HEK293 (cell line): ENCODE data around the gene SCYL1.

Experiments
- CTCF ChIA-PET: fragments of 350-600 bp; formaldehyde crosslinking; extraction: SDS; loops from one replicate; lab custom pipeline; 2021; ENCODE audit warnings: antibody characterized with exemption; lab: Yijun Ruan, JAX
- POLR2A ChIA-PET: fragments of 300-600 bp; formaldehyde crosslinking; extraction: SDS; loops from one replicate; lab custom pipeline; 2020; ENCODE audit warnings: antibody characterized with exemption, inconsistent platforms; lab: Yijun Ruan, JAX
- H3K27ac ChIP-seq: fragments of 200-500 bp; sonication (Bioruptor generic); 2 replicates; pipeline ENCODE4 v1.5.1; 2014; ENCODE audit warnings: low read depth, low read length, control low read depth, inconsistent platforms; ENCODE audit errors: extremely low read depth
- H3K36me3 ChIP-seq, 2 experiments: fragments of 200-500 bp in 1 of 2; sonication (Bioruptor generic) in 1 of 2; 1 replicate in 1 of 2; 2 replicates in 1 of 2; pipeline ENCODE4 v1.5.1; 2014 to 2017; ENCODE audit warnings: inconsistent platforms in 2 of 2, low read length in 2 of 2; ENCODE audit not compliant: control insufficient read depth in 2 of 2, insufficient read depth in 1 of 2
- H3K4me1 ChIP-seq: fragments of 200-500 bp; sonication (Bioruptor generic); 2 replicates; pipeline ENCODE4 v1.5.1; 2014; ENCODE audit warnings: mild to moderate bottlenecking, low read length, inconsistent platforms; ENCODE audit not compliant: control insufficient read depth, insufficient read depth
- H3K4me3 ChIP-seq: 2 replicates; pipeline ENCODE4 v1.5.1; 2011; ENCODE audit warnings: low read depth, mild to moderate bottlenecking, control low read depth, low read length, moderate library complexity
- H3K9me3 ChIP-seq: fragments of 200-500 bp; sonication (Bioruptor generic); 2 replicates; pipeline ENCODE4 v1.5.1; 2014; ENCODE audit warnings: low read depth, low read length, inconsistent platforms; ENCODE audit not compliant: control insufficient read depth, insufficient read depth
- BCL11A ChIP-seq: fragments of 450-650 bp; formaldehyde crosslinking; IDR thresholded peaks from 2 replicates; pipeline ENCODE4 v1.5.1; 2016; ENCODE audit warnings: low read depth, missing biosample characterization, missing genetic modification characterization
- GLI4 ChIP-seq: fragments of 450-650 bp; formaldehyde crosslinking; IDR thresholded peaks from 2 replicates; pipeline ENCODE4 v1.5.1; 2016; ENCODE audit warnings: missing biosample characterization, missing genetic modification characterization
- HOXC10 ChIP-seq: sonication (generic); formaldehyde crosslinking; IDR thresholded peaks from 2 replicates; pipeline ENCODE4 v1.8.1; 2023; ENCODE audit warnings: mild to moderate bottlenecking, missing genetic modification reagents
- MZF1 ChIP-seq: fragments of 450-650 bp; formaldehyde crosslinking; IDR thresholded peaks from 2 replicates; pipeline ENCODE4 v1.5.1; 2017; ENCODE audit warnings: missing biosample characterization, missing genetic modification characterization, borderline replicate concordance
- REPIN1 ChIP-seq: fragments of 450-650 bp; formaldehyde crosslinking; IDR thresholded peaks from 2 replicates; pipeline ENCODE4 v1.5.1; 2017; ENCODE audit warnings: missing biosample characterization, missing genetic modification characterization, low read depth
- SALL2 ChIP-seq: fragments of 450-650 bp; formaldehyde crosslinking; IDR thresholded peaks from 2 replicates; pipeline ENCODE4 v1.5.0; 2017; ENCODE audit warnings: missing biosample characterization, mild to moderate bottlenecking, missing genetic modification characterization, borderline replicate concordance
- SP7 ChIP-seq: fragments of 450-650 bp; formaldehyde crosslinking; IDR thresholded peaks from 2 replicates; pipeline ENCODE4 v1.5.1; 2016; ENCODE audit warnings: missing biosample characterization, missing genetic modification characterization
- TRIM28 ChIP-seq: IDR thresholded peaks from 2 replicates; pipeline ENCODE4 v1.6.1; 2011; ENCODE audit warnings: low read length, control low read depth, borderline replicate concordance
- TSHZ1 ChIP-seq: fragments of 450-650 bp; formaldehyde crosslinking; IDR thresholded peaks from 2 replicates; pipeline ENCODE4 v1.5.1; 2016; ENCODE audit warnings: missing biosample characterization, missing genetic modification characterization, borderline replicate concordance
- WT1 ChIP-seq: fragments of 450-650 bp; formaldehyde crosslinking; IDR thresholded peaks from 2 replicates; pipeline ENCODE4 v1.5.1; 2016; ENCODE audit warnings: missing biosample characterization, missing genetic modification characterization
- ZBTB44 ChIP-seq: fragments of 450-650 bp; IDR thresholded peaks from 2 replicates; pipeline ENCODE4 v1.5.1; 2018; ENCODE audit warnings: missing biosample characterization, mild to moderate bottlenecking, missing genetic modification characterization
- ZBTB48 ChIP-seq: fragments of 450-650 bp; formaldehyde crosslinking; IDR thresholded peaks from 2 replicates; pipeline ENCODE4 v1.5.1; 2016; ENCODE audit warnings: missing biosample characterization, missing genetic modification characterization
- ZNF140 ChIP-seq: fragments of 450-650 bp; formaldehyde crosslinking; IDR thresholded peaks from 2 replicates; pipeline ENCODE4 v1.5.1; 2016; ENCODE audit warnings: missing biosample characterization, missing genetic modification characterization
- ZNF148 ChIP-seq: fragments of 450-650 bp; formaldehyde crosslinking; IDR thresholded peaks from 2 replicates; pipeline ENCODE4 v1.5.0; 2017; ENCODE audit warnings: missing biosample characterization, missing genetic modification characterization, borderline replicate concordance
- ZNF16 ChIP-seq: fragments of 450-650 bp; formaldehyde crosslinking; IDR thresholded peaks from 2 replicates; pipeline ENCODE4 v1.5.1; 2016; ENCODE audit warnings: low read depth, missing biosample characterization, missing genetic modification characterization
- ZNF2 ChIP-seq: fragments of 450-650 bp; formaldehyde crosslinking; IDR thresholded peaks from 2 replicates; pipeline ENCODE4 v1.5.1; 2016; ENCODE audit warnings: missing biosample characterization, missing genetic modification characterization
- ZNF239 ChIP-seq: fragments of 450-650 bp; formaldehyde crosslinking; IDR thresholded peaks from 2 replicates; pipeline ENCODE4 v1.5.1; 2016; ENCODE audit warnings: missing biosample characterization, missing genetic modification characterization
- ZNF341 ChIP-seq: fragments of 450-650 bp; formaldehyde crosslinking; IDR thresholded peaks from 2 replicates; pipeline ENCODE4; 2016; ENCODE audit warnings: low read depth, missing biosample characterization, missing genetic modification characterization
- ZNF473 ChIP-seq: fragments of 450-650 bp; formaldehyde crosslinking; IDR thresholded peaks from 2 replicates; pipeline ENCODE4 v1.5.1; 2017; ENCODE audit warnings: missing biosample characterization, missing genetic modification characterization
- ZNF529 ChIP-seq: fragments of 450-650 bp; formaldehyde crosslinking; IDR thresholded peaks from 2 replicates; pipeline ENCODE4 v1.5.1; 2017; ENCODE audit warnings: missing genetic modification characterization, missing biosample characterization; ENCODE audit not compliant: insufficient replicate concordance
- ZNF548 ChIP-seq: fragments of 450-650 bp; formaldehyde crosslinking; IDR thresholded peaks from 2 replicates; pipeline ENCODE4 v1.5.1; 2016; ENCODE audit warnings: missing biosample characterization, missing genetic modification characterization
- ZNF560 ChIP-seq: fragments of 450-650 bp; formaldehyde crosslinking; IDR thresholded peaks from 2 replicates; pipeline ENCODE4 v1.5.1; 2017; ENCODE audit warnings: missing biosample characterization, missing genetic modification characterization, borderline replicate concordance
- ZNF621 ChIP-seq: fragments of 450-650 bp; formaldehyde crosslinking; IDR thresholded peaks from 2 replicates; pipeline ENCODE4 v1.5.1; 2017; ENCODE audit warnings: missing biosample characterization, missing genetic modification characterization
- ZNF639 ChIP-seq: fragments of 450-650 bp; formaldehyde crosslinking; IDR thresholded peaks from 2 replicates; pipeline ENCODE4 v1.5.1; 2016; ENCODE audit warnings: missing biosample characterization, missing genetic modification characterization
- ZNF785 ChIP-seq: fragments of 450-650 bp; formaldehyde crosslinking; IDR thresholded peaks from 2 replicates; pipeline ENCODE4 v1.5.1; 2016; ENCODE audit warnings: missing biosample characterization, missing genetic modification characterization
- ZNF791 ChIP-seq: fragments of 450-650 bp; formaldehyde crosslinking; IDR thresholded peaks from 2 replicates; pipeline ENCODE4 v1.5.1; 2016; ENCODE audit warnings: missing biosample characterization, missing genetic modification characterization
- ZSCAN5A ChIP-seq: fragments of 450-650 bp; formaldehyde crosslinking; IDR thresholded peaks from 2 replicates; pipeline ENCODE4 v1.5.1; 2016; ENCODE audit warnings: missing biosample characterization, missing genetic modification characterization

SCYL1 gene

GRCh38 chr11:65497141-65498041 is 27.5 kb upstream of the SCYL1 start:
- Histone ChIP-seq H3K27ac (peak overlapping the region; percentile 98), H3K4me1 (peaks cover 7% of the 10 kb centered on the region), H3K36me3 (peaks cover 0 to 26% of the 10 kb centered on the region in 2 experiments; a peak in 1 of 3 replicates), H3K9me3 (no peaks in the 10 kb centered on the region), H3K4me3 (peak overlapping the region; percentile 98)
- ChIA-PET POLR2A (interaction anchor here (0.5 to 28.2 kb wide), 27 partner anchors 9 to 1192 kb away, joined by 3 to 1129 read pairs (median 5); partner anchors contain the start of genes DPF2, ESRRA, FAM89B and FRMD8), CTCF (interaction anchor here (0.7 to 5.0 kb wide), 14 partner anchors 9 to 182 kb away, joined by 3 to 35 read pairs (median 4); no protein-coding TSS in a partner anchor)
- TF ChIP-seq ZSCAN5A (tag by site-specific recombination) (peak; percentile 50; the same call in 1 of the 2 replicates), ZNF341 (peak; percentile 56), BCL11A (tag by site-specific recombination) (no peak), ZNF639 (tag by site-specific recombination) (no peak), ZBTB44 (tag by site-specific recombination) (no peak; the same call in 1 of the 2 replicates), ZNF2 (no peak), ZNF148 (tag by site-specific recombination) (no peak), REPIN1 (tag by site-specific recombination) (no peak), ZNF239 (tag by site-specific recombination) (no peak), ZBTB48 (0 out of 2 replicates have a peak, but pooled peaks have one; percentile 16), ZNF473 (no peak), ZNF140 (tag by site-specific recombination) (no peak), SP7 (tag by site-specific recombination) (peak; percentile 79), HOXC10 (CRISPR knock-in tag) (no peak), MZF1 (tag by site-specific recombination) (no peak), ZNF621 (tag by site-specific recombination) (no peak), ZNF791 (tag by site-specific recombination) (no peak), ZNF560 (tag by site-specific recombination) (no peak), ZNF548 (no peak), SALL2 (tag by site-specific recombination) (no peak), ZNF529 (no peak), GLI4 (no peak), ZNF16 (no peak), TSHZ1 (tag by site-specific recombination) (0 out of 2 replicates have a peak, but pooled peaks have one; percentile 59), TRIM28 (0 out of 2 replicates have a peak, but pooled peaks have one; percentile 36), WT1 (tag by site-specific recombination) (peak; percentile 79), ZNF785 (tag by site-specific recombination) (no peak)
